Ishikawa (cell line): ENCODE results near the gene NIPA2.

Experiments used
- EGR1 ChIP-seq: IDR thresholded peaks from 2 replicates; pipeline ENCODE4 v1.6.1; 2012
- EP300 ChIP-seq: IDR thresholded peaks from 2 replicates; pipeline ENCODE4 v1.6.1; 2012; ENCODE audit warnings: borderline replicate concordance
- TAF1 ChIP-seq: IDR thresholded peaks from 2 replicates; pipeline ENCODE4 v1.6.1; 2012; ENCODE audit warnings: low read depth, mild to moderate bottlenecking
- TCF12 ChIP-seq: IDR thresholded peaks from 2 replicates; pipeline ENCODE4 v1.6.1; 2012; ENCODE audit warnings: low read depth
- YY1 ChIP-seq: IDR thresholded peaks from 2 replicates; pipeline ENCODE4 v1.6.1; 2012; ENCODE audit warnings: low read depth
- TF ChIP-seq, protein P1 (sequence below): IDR thresholded peaks from 2 replicates; pipeline ENCODE4 v1.6.1; 2012

DNA sequence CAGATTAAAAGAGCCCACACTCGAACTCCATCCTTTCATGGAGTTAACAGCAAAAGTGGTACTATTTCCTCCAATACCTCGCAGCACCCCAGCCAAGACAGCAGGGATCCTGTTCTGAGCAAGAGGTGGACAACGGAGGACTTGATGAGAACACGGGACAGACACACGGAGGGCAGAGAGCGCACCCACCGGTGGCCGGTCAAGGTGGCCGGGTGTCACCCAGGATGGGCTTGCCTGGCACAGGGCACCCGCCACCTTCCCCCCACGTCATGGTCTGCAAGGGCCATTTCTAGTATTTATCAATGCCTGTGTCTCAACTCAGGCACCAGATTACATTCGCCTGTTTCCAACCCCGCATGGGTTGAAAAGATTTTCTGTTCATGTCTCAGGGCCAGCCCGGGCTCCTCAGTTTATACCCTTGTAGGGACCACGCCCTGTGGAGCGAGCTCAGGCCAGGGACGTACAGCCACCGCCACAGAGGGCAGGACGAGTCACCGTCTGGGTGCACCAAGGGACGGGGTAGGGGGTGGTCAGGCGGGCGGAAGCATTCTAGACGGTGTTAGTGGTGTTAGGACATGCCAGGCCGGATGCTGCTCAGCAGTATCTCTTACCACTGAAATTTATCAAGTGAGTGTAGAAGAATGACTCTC is 77.5 kb downstream of the NIPA2 start:
- TF ChIP-seq YY1 (no peak), EP300 (no peak), EGR1 (no peak), TAF1 (no peak), TCF12 (no peak)
- TF ChIP-seq, protein P1, sequence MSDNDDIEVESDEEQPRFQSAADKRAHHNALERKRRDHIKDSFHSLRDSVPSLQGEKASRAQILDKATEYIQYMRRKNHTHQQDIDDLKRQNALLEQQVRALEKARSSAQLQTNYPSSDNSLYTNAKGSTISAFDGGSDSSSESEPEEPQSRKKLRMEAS = no peak
